Fibroblast of lung (primary cell): Measurements from ENCODE around the gene SEC31B. TPM values are rescaled to one million over a fixed set of nuclear protein-coding genes. Genes with fewer than 3 reads are reported as not detected.

ENCODE experiments used
- DNase-seq, 2 donors: peaks; one replicate each; pipeline versions ENCODE4 v3.0.0 to v3.0.0-alpha.2; 2010; ENCODE audit warnings: low read depth in 2 of 2
- H2AFZ ChIP-seq: 2 replicates; pipeline ENCODE4 v1.5.1; 2012; ENCODE audit warnings: low read length, control low read depth, inconsistent platforms
- H3K27ac ChIP-seq: 2 replicates; pipeline ENCODE4 v1.5.1; 2011; ENCODE audit warnings: low read length, control low read depth; ENCODE audit not compliant: insufficient read depth
- H3K27me3 ChIP-seq: 2 replicates; pipeline ENCODE4 v1.5.1; 2011; ENCODE audit warnings: mild to moderate bottlenecking, low read length; ENCODE audit not compliant: control insufficient read depth, insufficient read depth
- H3K36me3 ChIP-seq: 2 replicates; pipeline ENCODE4 v1.5.1; 2011; ENCODE audit warnings: low read length; ENCODE audit not compliant: control insufficient read depth, insufficient read depth
- H3K4me1 ChIP-seq: 2 replicates; pipeline ENCODE4 v1.5.1; 2011; ENCODE audit warnings: low read length; ENCODE audit not compliant: control insufficient read depth, insufficient read depth; ENCODE audit errors: extremely low read depth
- H3K4me2 ChIP-seq: 2 replicates; pipeline ENCODE4 v1.5.1; 2011; ENCODE audit warnings: low read length, control low read depth; ENCODE audit not compliant: insufficient read depth; ENCODE audit errors: extremely low read depth
- H3K4me3 ChIP-seq, 4 experiments: fragments of 200-600 bp in 1 of 4; sonication (generic) in 1 of 4; replicated peaks in 1 of 4; 2 replicates each; pipeline ENCODE4 v1.5.1; 2011 to 2016; ENCODE audit warnings: low read length in 4 of 4, low read depth in 3 of 4, mild to moderate bottlenecking in 3 of 4, control low read depth in 2 of 4, inconsistent platforms in 1 of 4, mixed read lengths in 1 of 4; ENCODE audit not compliant: insufficient read depth in 1 of 4; ENCODE audit errors: control extremely low read depth in 1 of 4
- H3K79me2 ChIP-seq: 2 replicates; pipeline ENCODE4 v1.5.1; 2012; ENCODE audit warnings: mild to moderate bottlenecking, low read length, inconsistent platforms; ENCODE audit not compliant: control insufficient read depth, insufficient read depth
- H3K9ac ChIP-seq: 2 replicates; pipeline ENCODE4 v1.5.1; 2011; ENCODE audit warnings: mild to moderate bottlenecking, low read length, control low read depth; ENCODE audit not compliant: insufficient read depth
- H3K9me3 ChIP-seq: 2 replicates; pipeline ENCODE4 v1.5.1; 2012; ENCODE audit warnings: low read depth, low read length; ENCODE audit not compliant: control insufficient read depth, insufficient read depth
- H4K20me1 ChIP-seq: 2 replicates; pipeline ENCODE4 v1.5.1; 2011; ENCODE audit warnings: low read length; ENCODE audit not compliant: control insufficient read depth, insufficient read depth; ENCODE audit errors: extremely low read depth
- CTCF ChIP-seq, 2 donors: IDR thresholded peaks in 1 of 2; conservative IDR thresholded peaks in 1 of 2; 1 replicate in 1 of 2; 2 replicates in 1 of 2; pipeline ENCODE4 v1.5.1; 2011 to 2012; ENCODE audit warnings: low read length in 2 of 2, control low read depth in 1 of 2, inconsistent platforms in 1 of 2, low read depth in 1 of 2, mild to moderate bottlenecking in 1 of 2
- EZH2 ChIP-seq: IDR thresholded peaks from 2 replicates; pipeline ENCODE4 v1.5.1; 2012; ENCODE audit warnings: low read length, control low read depth, mild to moderate bottlenecking; ENCODE audit errors: missing control alignments
- polyA plus RNA-seq, 2 donors: library from polyadenylated mRNA; depleted of rRNA in 1 of 2; stranded (reverse) in 1 of 2; unstranded in 1 of 2; fragments of >200 nt; gene quantifications; 2 replicates each; pipeline ENCODE4 v1.2.1, GENCODE V29; 2011 to 2012; ENCODE audit warnings: missing spikeins in 1 of 2
- total RNA-seq: library from RNA; depleted of rRNA; stranded (reverse); fragments of >200 nt; gene quantifications from 2 replicates; pipeline ENCODE4 v1.2.1, GENCODE V29; 2014

SEC31B gene
- total and polyA plus RNA-seq, 2 donors (not counting 1 experiment from before 2014, with no cell fraction given): 2.7 to 3.0 TPM

- H4K20me1 ChIP-seq: peaks cover 2% of the 10 kb centered on the region
- H3K27me3 ChIP-seq: peaks cover 18% of the 10 kb centered on the region
- TF ChIP-seq CTCF (conservative IDR thresholded peaks at IDR 0.05 in 1 of 2, IDR thresholded peaks at IDR 0.05 in 1 of 2; ENCODE audit: low read depth in 1 of 2, low read length in 2 of 2) (no peak), EZH2 (no peak)
- no peaks in the 10 kb centered on the region for H3K36me3 ChIP-seq
- no peaks in the 10 kb centered on the region for H3K4me1 ChIP-seq
- no peak overlapping the region for H2AFZ ChIP-seq
- no peaks in the 10 kb centered on the region for H3K79me2 ChIP-seq
- no peak overlapping the region for H3K27ac ChIP-seq
- H3K9me3 ChIP-seq: no peaks in the 10 kb centered on the region
- H3K4me3 ChIP-seq: no peak overlapping the region
- no peak for DNase-seq
- H3K4me2 ChIP-seq: no peak overlapping the region
- no peak overlapping the region for H3K9ac ChIP-seq
Measured at GRCh38 chr10:100468978-100469377, 50.7 kb downstream of the SEC31B start.

- Histone ChIP-seq H3K9ac (no peak overlapping the region), H3K79me2 (no peaks in the 10 kb centered on the region), H3K4me3 (no peak overlapping the region), H4K20me1 (peaks cover 2% of the 10 kb centered on the region), H3K27ac (no peak overlapping the region), H3K9me3 (no peaks in the 10 kb centered on the region), H3K27me3 (peaks cover 21% of the 10 kb centered on the region), H3K4me2 (no peak overlapping the region), H2AFZ (no peak overlapping the region), H3K36me3 (no peaks in the 10 kb centered on the region), H3K4me1 (no peaks in the 10 kb centered on the region)
- no peak for DNase-seq
- TF ChIP-seq EZH2: no peak
- TF ChIP-seq CTCF (conservative IDR thresholded peaks at IDR 0.05 in 1 of 2, IDR thresholded peaks at IDR 0.05 in 1 of 2; ENCODE audit: low read depth in 1 of 2, low read length in 2 of 2): no peak
Measured at GRCh38 chr10:100468322-100468721, 51.3 kb downstream of the SEC31B start.

- Histone ChIP-seq H3K4me1 (no peaks in the 10 kb centered on the region), H3K79me2 (no peaks in the 10 kb centered on the region), H3K9me3 (no peaks in the 10 kb centered on the region), H3K36me3 (no peaks in the 10 kb centered on the region), H3K27ac (no peak within 1 kb of the TSS), H3K4me3 (no peak within 1 kb of the TSS), H3K27me3 (peaks cover 17% of the 10 kb centered on the region), H3K4me2 (no peak within 1 kb of the TSS), H3K9ac (no peak within 1 kb of the TSS), H4K20me1 (no peaks in the 10 kb centered on the region), H2AFZ (no peak within 1 kb of the TSS)
- no peak for DNase-seq
- TF ChIP-seq CTCF (conservative IDR thresholded peaks at IDR 0.05 in 1 of 2, IDR thresholded peaks at IDR 0.05 in 1 of 2; ENCODE audit: low read depth in 1 of 2, low read length in 2 of 2) (no peak), EZH2 (no peak)
Measured at GRCh38 chr10:100462709-100463108, 57.0 kb downstream of the SEC31B start, which contains the start of gene WNT8B. Gene WNT8B, plus strand, starts transcription at chr10:100463009. Its CDS starts 160 bp downstream, at chr10:100463169.
